Measurements from ENCODE around the gene KIF18B.

DNA sequence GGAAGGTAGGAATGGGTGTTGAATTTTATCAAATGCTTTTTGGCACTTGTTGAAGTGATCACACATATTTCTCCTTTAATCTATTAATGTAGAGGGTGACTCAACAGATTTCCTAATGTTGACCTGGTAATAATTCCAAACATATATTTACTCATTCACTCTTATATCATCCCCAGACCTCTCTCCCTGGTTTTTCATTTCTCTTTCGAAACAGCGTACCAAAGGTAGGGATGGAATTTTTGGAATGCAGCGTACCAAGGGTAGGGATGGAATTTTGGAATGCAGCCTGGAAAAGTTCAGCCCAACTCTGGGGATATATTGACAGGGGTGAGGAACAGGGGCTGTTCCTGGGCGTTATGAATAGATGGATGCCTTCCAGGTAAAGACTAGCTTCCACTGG lies 7.3 kb downstream of the KIF18B start:
- TF ChIP-seq POLR2A (IDR thresholded peaks at IDR 0.05) = no peak
- TF ChIP-seq, protein P1, sequence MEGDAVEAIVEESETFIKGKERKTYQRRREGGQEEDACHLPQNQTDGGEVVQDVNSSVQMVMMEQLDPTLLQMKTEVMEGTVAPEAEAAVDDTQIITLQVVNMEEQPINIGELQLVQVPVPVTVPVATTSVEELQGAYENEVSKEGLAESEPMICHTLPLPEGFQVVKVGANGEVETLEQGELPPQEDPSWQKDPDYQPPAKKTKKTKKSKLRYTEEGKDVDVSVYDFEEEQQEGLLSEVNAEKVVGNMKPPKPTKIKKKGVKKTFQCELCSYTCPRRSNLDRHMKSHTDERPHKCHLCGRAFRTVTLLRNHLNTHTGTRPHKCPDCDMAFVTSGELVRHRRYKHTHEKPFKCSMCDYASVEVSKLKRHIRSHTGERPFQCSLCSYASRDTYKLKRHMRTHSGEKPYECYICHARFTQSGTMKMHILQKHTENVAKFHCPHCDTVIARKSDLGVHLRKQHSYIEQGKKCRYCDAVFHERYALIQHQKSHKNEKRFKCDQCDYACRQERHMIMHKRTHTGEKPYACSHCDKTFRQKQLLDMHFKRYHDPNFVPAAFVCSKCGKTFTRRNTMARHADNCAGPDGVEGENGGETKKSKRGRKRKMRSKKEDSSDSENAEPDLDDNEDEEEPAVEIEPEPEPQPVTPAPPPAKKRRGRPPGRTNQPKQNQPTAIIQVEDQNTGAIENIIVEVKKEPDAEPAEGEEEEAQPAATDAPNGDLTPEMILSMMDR (IDR thresholded peaks at IDR 0.05) = no peak
